IMR-90 (cell line): ENCODE measurements around the gene FUBP1. TPM values are rescaled to one million over a fixed set of nuclear protein-coding genes. Genes with fewer than 3 reads are reported as not detected.

Experiments
- ATAC-seq: fragments of 200-7000 bp; cut with Tn5 transposase; 2 replicates; pipeline ENCODE4 v1.9.1; 2020; ENCODE audit warnings: low read depth, mild to moderate bottlenecking, moderate library complexity
- BruUV-seq: library from RNA; stranded (reverse); fragments of 400-500 nt; replicated peaks from 2 replicates; lab custom pipeline; 2021; lab: Mats Ljungman, UMichigan
- CTCF ChIA-PET: fragments of 300-600 bp; formaldehyde crosslinking; extraction: SDS; loops from one replicate; lab custom pipeline; 2021; ENCODE audit warnings: antibody characterized with exemption; lab: Yijun Ruan, JAX
- POLR2A ChIA-PET: fragments of 300-600 bp; sonication (Branson Sonifier 250); formaldehyde crosslinking; loops from one replicate; lab custom pipeline; 2022; ENCODE audit warnings: antibody characterized with exemption; ENCODE audit not compliant: unreplicated experiment; lab: Charles Lee
- DNase-seq: peaks from one replicate; pipeline ENCODE4 v3.0.0; 2013
- H2AFZ ChIP-seq: replicated peaks from 2 replicates; pipeline ENCODE3; 2013; ENCODE audit warnings: low read length, mild to moderate bottlenecking; ENCODE audit not compliant: poor library complexity
- H2AK5ac ChIP-seq: 2 replicates; pipeline ENCODE4 v1.6.1; 2013; ENCODE audit warnings: low read depth, low read length, inconsistent platforms
- H2AK9ac ChIP-seq: replicated peaks from 2 replicates; pipeline ENCODE3; 2013; ENCODE audit warnings: mild to moderate bottlenecking, low read depth, low read length, moderate library complexity; ENCODE audit not compliant: poor library complexity
- H2BK120ac ChIP-seq: 2 replicates; pipeline ENCODE4 v1.6.1; 2013; ENCODE audit warnings: low read depth, low read length, inconsistent platforms
- H2BK15ac ChIP-seq: 3 replicates; pipeline ENCODE4 v1.6.1; 2013; ENCODE audit warnings: low read depth, low read length, inconsistent platforms
- H2BK20ac ChIP-seq: 2 replicates; pipeline ENCODE4 v1.6.1; 2013; ENCODE audit warnings: low read depth, mild to moderate bottlenecking, inconsistent platforms, low read length, moderate library complexity
- H2BK5ac ChIP-seq: 2 replicates; pipeline ENCODE4 v1.6.1; 2013; ENCODE audit warnings: mild to moderate bottlenecking, low read depth, low read length, inconsistent platforms; ENCODE audit not compliant: poor library complexity, severe bottlenecking
- H3K14ac ChIP-seq: replicated peaks from 2 replicates; pipeline ENCODE4 v1.6.1; 2013; ENCODE audit warnings: low read depth, low read length, inconsistent platforms
- H3K18ac ChIP-seq: 2 replicates; pipeline ENCODE4 v1.6.1; 2013; ENCODE audit warnings: low read depth, low read length, control low read depth
- H3K23ac ChIP-seq: 2 replicates; pipeline ENCODE4 v1.6.1; 2013; ENCODE audit warnings: low read depth, low read length, inconsistent platforms
- H3K27ac ChIP-seq: 2 replicates; pipeline ENCODE4 v1.5.1; 2013; ENCODE audit warnings: mild to moderate bottlenecking, control low read depth, low read length; ENCODE audit not compliant: insufficient read depth
- H3K27me3 ChIP-seq: 2 replicates; pipeline ENCODE4 v1.6.1; 2013; ENCODE audit warnings: low read length; ENCODE audit not compliant: control insufficient read depth, insufficient read depth
- H3K36me3 ChIP-seq: 2 replicates; pipeline ENCODE4 v1.6.1; 2013; ENCODE audit warnings: low read length, mixed read lengths; ENCODE audit not compliant: control insufficient read depth, insufficient read depth
- H3K4ac ChIP-seq: 2 replicates; pipeline ENCODE4 v1.6.1; 2013; ENCODE audit warnings: low read depth, low read length, inconsistent platforms
- H3K4me1 ChIP-seq: 2 replicates; pipeline ENCODE4 v1.6.1; 2013; ENCODE audit warnings: low read length, mixed read lengths; ENCODE audit not compliant: control insufficient read depth, insufficient read depth
- H3K4me2 ChIP-seq: 2 replicates; pipeline ENCODE4 v1.6.1; 2013; ENCODE audit warnings: low read depth, mild to moderate bottlenecking, control low read depth, low read length, moderate library complexity
- H3K4me3 ChIP-seq: 2 replicates; pipeline ENCODE4 v1.5.1; 2013; ENCODE audit warnings: low read depth, mild to moderate bottlenecking, control low read depth, low read length, moderate library complexity; ENCODE audit not compliant: insufficient read depth
- H3K56ac ChIP-seq: 2 replicates; pipeline ENCODE4 v1.6.1; 2013; ENCODE audit warnings: low read length, inconsistent platforms; ENCODE audit not compliant: insufficient read depth; ENCODE audit errors: extremely low read depth
- H3K79me1 ChIP-seq, 2 experiments: 2 replicates each; pipeline ENCODE4 v1.6.1; 2013; ENCODE audit warnings: low read length in 2 of 2, inconsistent platforms in 1 of 2, low read depth in 1 of 2
- H3K9ac ChIP-seq: 2 replicates; pipeline ENCODE4 v1.6.1; 2013; ENCODE audit warnings: low read depth, low read length, control low read depth
- H3K9me1 ChIP-seq: 2 replicates; pipeline ENCODE4 v1.6.1; 2013; ENCODE audit warnings: low read length, inconsistent platforms; ENCODE audit not compliant: insufficient read depth
- H3K9me3 ChIP-seq: 2 replicates; pipeline ENCODE4 v1.6.1; 2013; ENCODE audit warnings: low read length; ENCODE audit not compliant: control insufficient read depth, insufficient read depth
- H4K20me1 ChIP-seq: 2 replicates; pipeline ENCODE4 v1.6.1; 2013; ENCODE audit warnings: low read length, inconsistent platforms; ENCODE audit not compliant: insufficient read depth
- H4K5ac ChIP-seq: 2 replicates; pipeline ENCODE4 v1.6.1; 2013; ENCODE audit warnings: mild to moderate bottlenecking, low read depth, low read length, control low read depth
- H4K8ac ChIP-seq, 2 experiments: 2 replicates each; pipeline ENCODE4 v1.6.1; 2013; ENCODE audit warnings: low read depth in 2 of 2, low read length in 2 of 2, control low read depth in 1 of 2, inconsistent platforms in 1 of 2
- H4K91ac ChIP-seq: 2 replicates; pipeline ENCODE4 v1.6.1; 2013; ENCODE audit warnings: low read depth, low read length, inconsistent platforms; ENCODE audit not compliant: insufficient read depth
- CEBPB ChIP-seq: IDR thresholded peaks from 2 replicates; pipeline ENCODE4 v1.6.1; 2012; ENCODE audit warnings: low read depth, low read length, improper control_type of control experiment
- CTCF ChIP-seq: conservative IDR thresholded peaks from 2 replicates; pipeline ENCODE4 v1.5.1; 2012; ENCODE audit warnings: mild to moderate bottlenecking, low read depth, low read length, improper control_type of control experiment
- NFE2L2 ChIP-seq: fragments of 150-350 bp; IDR thresholded peaks from 2 replicates; pipeline ENCODE4 v1.6.1; 2016; ENCODE audit warnings: low read depth, mild to moderate bottlenecking, low read length
- RAD21 ChIP-seq: IDR thresholded peaks from 2 replicates; pipeline ENCODE4 v1.6.1; 2012; ENCODE audit warnings: low read length, improper control_type of control experiment
- SMC3 ChIP-seq: fragments of 150-350 bp; IDR thresholded peaks from 2 replicates; pipeline ENCODE4 v1.6.1; 2016; ENCODE audit warnings: low read depth, mild to moderate bottlenecking, antibody characterized with exemption, low read length, moderate library complexity
- WGBS, 2 experiments: methylation state at CpG; one replicate each; pipeline versions ENCODE4 v1.1.5 to v1.1.7; 2013; ENCODE audit warnings: missing lambda C conversion rate in 2 of 2; ENCODE audit not compliant: insufficient read length in 1 of 2; ENCODE audit errors: extremely low coverage in 2 of 2; 5-methylcytosine and 5-hydroxymethylcytosine counted together
- dilution Hi-C: fragments of 300-500 bp; cut with HindIII; formaldehyde crosslinking; loops from one replicate; pipeline ENCODE4 v1.14.3; 2018; ENCODE audit warnings: low sequenced_read_pairs; ENCODE audit not compliant: unreplicated experiment
- in situ Hi-C: fragments of 300-500 bp; cut with MboI; formaldehyde crosslinking; loops from 3 replicates; pipeline ENCODE4 v1.14.3; 2019; ENCODE audit warnings: low sequenced_read_pairs, inconsistent platforms, mixed read lengths
- intact Hi-C: fragments of 100-400 bp; cut with micrococcal nuclease; formaldehyde crosslinking; loops from 2 replicates; pipeline ENCODE4 v1.10.0; 2022
- polyA plus RNA-seq, 3 experiments: library from polyadenylated mRNA; depleted of rRNA; stranded (reverse); fragments of >200 nt; gene quantifications; 2 replicates each; pipeline ENCODE4 v1.2.3, GENCODE V29; 2012; ENCODE audit warnings: low replicate concordance in 1 of 3
- total RNA-seq: library from RNA; depleted of rRNA; stranded (reverse); fragments of >200 nt; gene quantifications from 2 replicates; pipeline ENCODE4 v1.2.3, GENCODE V29; 2012

FUBP1 gene
- total and polyA plus RNA-seq, 2 of the 4 experiments (the other 2 are of a cell fraction) = 94.7 to 129 TPM

GRCh38 chr1:77948841-77949424 lies 29.9 kb downstream of the FUBP1 start:
- CTCF ChIA-PET = no interaction called here
- peak overlapping the region; percentile 46 for H2BK5ac ChIP-seq
- H3K27ac ChIP-seq = no peak overlapping the region
- H2BK20ac ChIP-seq = no peak overlapping the region
- H2BK15ac ChIP-seq = no peak overlapping the region
- dilution Hi-C loops = no loop called here
- in situ Hi-C loops = no loop called here
- no peak overlapping the region for H2BK120ac ChIP-seq
- H2AK5ac ChIP-seq = no peak overlapping the region
- H3K79me1 ChIP-seq = peaks cover 7 to 34% of the 10 kb centered on the region in 2 experiments
- intact Hi-C loops = loop anchor here (1.0 kb wide), 1 partner anchor 165 kb away; no protein-coding TSS in a partner anchor
- no peak overlapping the region for H3K23ac ChIP-seq
- 60% methylated on average over 1 of the region's 2 CpGs; no CpG with 5 or more reads in 1 of the 2 experiments for WGBS, 2 experiments
- no peak overlapping the region; the same call in 1 of the 2 replicates for H3K4me2 ChIP-seq
- H4K91ac ChIP-seq = no peak overlapping the region
- no peak overlapping the region for H3K4ac ChIP-seq
- H3K9me1 ChIP-seq = no peaks in the 10 kb centered on the region
- POLR2A ChIA-PET = no interaction called here
- H2AK9ac ChIP-seq = no peak overlapping the region
- H4K20me1 ChIP-seq = peaks cover 9% of the 10 kb centered on the region; the same call in 1 of the 2 replicates
- no peaks in the 10 kb centered on the region for H3K27me3 ChIP-seq
- H3K9me3 ChIP-seq = no peaks in the 10 kb centered on the region
- DNase-seq (peak; percentile 42), ATAC-seq (peak; percentile 68; the same call in 1 of the 2 replicates)
- H3K18ac ChIP-seq = no peak overlapping the region
- H4K5ac ChIP-seq = no peak overlapping the region
- H2AFZ ChIP-seq = no peak overlapping the region
- no peak overlapping the region for H3K9ac ChIP-seq
- peaks cover 43% of the 10 kb centered on the region for H3K36me3 ChIP-seq
- H3K4me3 ChIP-seq = no peak overlapping the region
- H3K56ac ChIP-seq = no peak overlapping the region
- no peak overlapping the region for H4K8ac ChIP-seq
- TF ChIP-seq NFE2L2 (no peak), CEBPB (no peak), SMC3 (0 out of 2 replicates have a peak, but pooled peaks have one; percentile 35), CTCF (peak; percentile 28; the same call in 1 of the 2 replicates), RAD21 (0 out of 2 replicates have a peak, but pooled peaks have one; percentile 10)
- H3K4me1 ChIP-seq = 0 out of 2 replicates have a peak, but pooled peaks cover 2% of the 10 kb centered on the region
- BruUV-seq = no TSS peak
- no peak overlapping the region for H3K14ac ChIP-seq
